Activated naive CD4-positive, alpha-beta T cell treated with anti-CD3 and anti-CD28 coated beads, Interleukin-2, amount 50 U/mL, for 24 hours (primary cell): ENCODE results near the gene STXBP3.

Experiments
- H3K27ac Mint-ChIP-seq: one replicate; pipeline ENCODE4 v1.8.0; 2021; ENCODE audit warnings: mild to moderate bottlenecking, mixed read lengths
- H3K27me3 Mint-ChIP-seq: one replicate; pipeline ENCODE4 v1.8.0; 2021; ENCODE audit warnings: mixed read lengths
- H3K36me3 Mint-ChIP-seq: one replicate; pipeline ENCODE4 v1.8.0; 2021; ENCODE audit warnings: mixed read lengths
- H3K4me1 Mint-ChIP-seq: one replicate; pipeline ENCODE4 v1.8.0; 2021; ENCODE audit warnings: mixed read lengths
- H3K4me3 Mint-ChIP-seq: one replicate; pipeline ENCODE4 v1.8.0; 2021; ENCODE audit warnings: mild to moderate bottlenecking, mixed read lengths
- H3K9me3 Mint-ChIP-seq: one replicate; pipeline ENCODE4 v1.8.0; 2021; ENCODE audit warnings: mixed read lengths

STXBP3 gene

DNA sequence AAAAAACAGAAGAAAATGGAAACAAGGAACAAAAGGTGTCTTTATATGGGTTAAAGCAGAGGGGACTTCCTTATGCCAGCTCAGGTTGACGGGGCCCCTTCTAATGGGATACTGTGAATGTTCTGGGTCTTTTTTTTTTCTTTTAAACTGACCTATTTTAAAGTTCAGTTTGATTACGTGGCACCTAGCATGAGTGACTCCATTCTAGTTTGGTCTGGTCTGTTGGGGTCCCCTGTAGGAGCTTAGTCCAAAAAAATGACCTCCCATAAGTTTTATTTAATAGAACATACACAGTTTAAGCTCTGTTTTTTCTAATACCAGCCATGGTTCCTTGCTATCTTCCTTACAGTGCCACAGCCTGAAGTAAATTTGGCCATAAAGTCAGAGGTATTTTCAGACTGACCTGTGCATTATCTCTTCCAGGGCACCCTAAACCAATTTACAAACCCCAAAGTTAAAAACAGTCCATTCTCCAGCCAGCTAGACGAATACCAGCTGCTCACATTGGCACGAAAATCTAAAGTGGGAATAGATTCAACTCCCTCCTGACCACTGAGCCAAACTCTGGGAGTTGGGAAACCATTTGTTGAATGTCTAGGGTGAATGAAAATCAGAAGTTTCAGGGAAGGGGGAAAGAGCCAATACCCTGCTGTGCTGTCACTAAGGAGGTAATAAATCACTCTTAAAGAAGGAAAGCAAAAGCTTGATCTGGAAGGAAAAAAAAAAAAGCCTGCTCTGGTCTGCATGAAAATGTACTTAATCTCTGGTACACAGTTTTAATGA lies 68.1 kb downstream of the STXBP3 start:
- Mint-ChIP-seq H3K4me1 (no peaks in the 10 kb centered on the region), H3K27me3 (no peaks in the 10 kb centered on the region), H3K36me3 (no peaks in the 10 kb centered on the region), H3K9me3 (no peaks in the 10 kb centered on the region), H3K4me3 (no peak overlapping the region), H3K27ac (no peak overlapping the region)

- H3K27me3 Mint-ChIP-seq = peaks cover 3% of the 10 kb centered on the region
- no peaks in the 10 kb centered on the region for H3K36me3 Mint-ChIP-seq
- no peaks in the 10 kb centered on the region for H3K9me3 Mint-ChIP-seq
- H3K4me3 Mint-ChIP-seq = no peak overlapping the region
- H3K27ac Mint-ChIP-seq = no peak overlapping the region
- no peaks in the 10 kb centered on the region for H3K4me1 Mint-ChIP-seq
Measured at GRCh38 chr1:108815566-108815965, 69.1 kb downstream of the STXBP3 start.

- H3K4me1 Mint-ChIP-seq = no peaks in the 10 kb centered on the region
- H3K27ac Mint-ChIP-seq = no peak overlapping the region
- H3K36me3 Mint-ChIP-seq = no peaks in the 10 kb centered on the region
- no peaks in the 10 kb centered on the region for H3K9me3 Mint-ChIP-seq
- H3K27me3 Mint-ChIP-seq = peaks cover 3% of the 10 kb centered on the region
- no peak overlapping the region for H3K4me3 Mint-ChIP-seq
Measured at GRCh38 chr1:108816049-108816893, 69.8 kb downstream of the STXBP3 start.

- Mint-ChIP-seq H3K4me3 (no peak overlapping the region), H3K4me1 (no peaks in the 10 kb centered on the region), H3K36me3 (no peaks in the 10 kb centered on the region), H3K27me3 (peaks cover 3% of the 10 kb centered on the region), H3K27ac (no peak overlapping the region), H3K9me3 (no peaks in the 10 kb centered on the region)
Measured at GRCh38 chr1:108817016-108817415, 70.5 kb downstream of the STXBP3 start.

- peaks cover 3% of the 10 kb centered on the region for H3K27me3 Mint-ChIP-seq
- no peaks in the 10 kb centered on the region for H3K4me1 Mint-ChIP-seq
- H3K9me3 Mint-ChIP-seq = no peaks in the 10 kb centered on the region
- no peak overlapping the region for H3K4me3 Mint-ChIP-seq
- H3K36me3 Mint-ChIP-seq = no peaks in the 10 kb centered on the region
- H3K27ac Mint-ChIP-seq = no peak overlapping the region
Measured at GRCh38 chr1:108817811-108818210, 71.3 kb downstream of the STXBP3 start.

DNA sequence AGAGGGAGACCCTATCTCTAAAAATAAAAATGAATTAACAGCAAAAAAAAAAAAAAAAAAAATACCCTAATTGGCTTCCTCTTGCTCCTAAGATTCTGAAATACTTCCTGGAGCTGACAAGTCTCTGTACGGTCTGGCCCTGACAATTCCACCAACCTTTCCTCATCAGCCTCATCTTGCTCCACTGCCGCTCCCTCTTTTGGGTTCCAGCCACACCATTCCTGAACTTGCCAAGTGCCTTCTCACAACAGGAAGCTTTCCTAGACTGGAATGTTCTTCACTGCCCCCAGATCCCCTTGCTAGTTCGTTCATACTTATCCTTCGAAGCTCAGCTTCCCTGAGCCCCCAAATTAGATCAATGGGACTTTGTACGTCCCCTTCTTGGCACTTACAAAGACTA lies 73.4 kb downstream of the STXBP3 start:
- peaks cover 3% of the 10 kb centered on the region for H3K27me3 Mint-ChIP-seq
- H3K36me3 Mint-ChIP-seq = no peaks in the 10 kb centered on the region
- H3K4me3 Mint-ChIP-seq = no peak overlapping the region
- H3K4me1 Mint-ChIP-seq = no peaks in the 10 kb centered on the region
- no peaks in the 10 kb centered on the region for H3K9me3 Mint-ChIP-seq
- no peak overlapping the region for H3K27ac Mint-ChIP-seq

- no peaks in the 10 kb centered on the region for H3K9me3 Mint-ChIP-seq
- H3K27me3 Mint-ChIP-seq = peaks cover 3% of the 10 kb centered on the region
- H3K4me3 Mint-ChIP-seq = no peak overlapping the region
- H3K27ac Mint-ChIP-seq = no peak overlapping the region
- H3K4me1 Mint-ChIP-seq = no peaks in the 10 kb centered on the region
- no peaks in the 10 kb centered on the region for H3K36me3 Mint-ChIP-seq
Measured at GRCh38 chr1:108823632-108824031, 77.2 kb downstream of the STXBP3 start.

GRCh38 chr1:108824051-108824450 lies 77.6 kb downstream of the STXBP3 start:
- no peak overlapping the region for H3K27ac Mint-ChIP-seq
- H3K4me1 Mint-ChIP-seq = no peaks in the 10 kb centered on the region
- H3K9me3 Mint-ChIP-seq = no peaks in the 10 kb centered on the region
- peaks cover 3% of the 10 kb centered on the region for H3K27me3 Mint-ChIP-seq
- no peaks in the 10 kb centered on the region for H3K36me3 Mint-ChIP-seq
- H3K4me3 Mint-ChIP-seq = no peak overlapping the region

DNA sequence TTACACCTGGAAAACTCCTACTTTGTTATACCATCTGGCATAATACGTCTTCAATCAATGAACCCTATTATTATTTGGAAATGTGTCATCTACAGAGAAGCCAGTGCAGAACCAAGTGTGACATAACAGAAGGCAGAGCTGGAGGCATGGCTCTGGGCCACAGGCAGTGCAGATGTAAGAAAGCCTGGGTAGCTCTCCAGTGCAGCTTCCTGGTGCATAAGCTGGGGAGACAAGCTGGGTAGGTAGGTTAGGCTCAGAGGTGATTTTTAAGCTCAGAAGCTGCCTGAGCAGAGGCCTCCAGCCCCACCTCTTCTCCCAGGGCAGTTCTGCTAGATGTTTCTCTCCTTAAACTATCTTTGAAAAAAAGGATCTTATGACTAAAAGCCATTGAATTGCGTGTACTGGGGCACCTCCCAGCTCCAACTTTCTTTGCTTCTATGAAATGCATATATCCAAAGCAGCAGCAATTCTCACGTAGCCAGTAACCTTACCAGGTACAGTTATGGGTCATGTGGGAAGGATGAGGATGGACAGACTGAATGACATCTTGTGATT lies 79.7 kb downstream of the STXBP3 start:
- no peaks in the 10 kb centered on the region for H3K9me3 Mint-ChIP-seq
- no peak overlapping the region for H3K27ac Mint-ChIP-seq
- H3K4me1 Mint-ChIP-seq = no peaks in the 10 kb centered on the region
- no peaks in the 10 kb centered on the region for H3K36me3 Mint-ChIP-seq
- H3K27me3 Mint-ChIP-seq = no peaks in the 10 kb centered on the region
- H3K4me3 Mint-ChIP-seq = no peak overlapping the region

DNA sequence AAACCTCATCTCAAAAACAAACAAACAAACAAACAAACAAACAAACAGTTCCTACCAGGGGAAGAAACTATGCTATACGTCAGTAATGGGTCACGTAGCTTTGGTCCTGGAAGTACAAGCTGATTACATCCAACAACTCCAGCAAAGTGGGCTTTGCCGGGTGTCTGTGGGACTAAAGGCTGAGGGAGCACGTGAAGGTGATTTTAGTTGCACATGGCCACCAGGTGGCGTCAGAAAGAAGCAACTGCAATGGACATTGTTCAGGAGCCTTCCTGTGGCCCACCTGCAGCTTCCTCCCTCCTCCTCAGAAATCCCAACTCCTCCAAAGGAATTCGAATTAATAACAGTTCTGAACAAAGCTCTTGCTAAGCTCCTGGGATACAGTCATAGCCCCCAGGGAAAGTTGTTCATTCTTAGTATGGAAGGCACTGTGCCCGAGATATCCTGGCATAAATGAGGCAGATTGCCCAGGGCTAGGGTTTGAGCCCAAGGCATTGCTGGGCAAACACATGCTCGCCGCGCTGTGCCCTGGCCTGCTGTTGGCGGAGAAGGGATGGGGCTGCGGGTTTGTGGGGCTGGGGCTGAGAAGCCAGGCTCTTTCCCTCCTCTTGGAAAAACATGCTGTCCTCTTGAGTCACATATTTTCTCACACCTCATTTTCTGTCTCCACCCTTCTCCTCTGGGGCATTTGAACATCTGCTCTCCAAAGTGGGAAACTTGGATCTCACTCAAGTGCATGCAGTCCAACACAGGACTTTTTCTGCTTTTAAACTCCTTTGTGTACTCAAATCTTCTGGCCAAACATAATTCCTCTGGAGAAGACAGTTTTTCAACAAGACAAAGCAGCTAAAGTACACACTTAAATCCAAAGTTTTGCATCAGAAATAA lies 81.8 kb downstream of the STXBP3 start:
- H3K27ac Mint-ChIP-seq = no peak overlapping the region
- H3K27me3 Mint-ChIP-seq = no peaks in the 10 kb centered on the region
- H3K9me3 Mint-ChIP-seq = no peaks in the 10 kb centered on the region
- H3K36me3 Mint-ChIP-seq = no peaks in the 10 kb centered on the region
- H3K4me3 Mint-ChIP-seq = no peak overlapping the region
- no peaks in the 10 kb centered on the region for H3K4me1 Mint-ChIP-seq

DNA sequence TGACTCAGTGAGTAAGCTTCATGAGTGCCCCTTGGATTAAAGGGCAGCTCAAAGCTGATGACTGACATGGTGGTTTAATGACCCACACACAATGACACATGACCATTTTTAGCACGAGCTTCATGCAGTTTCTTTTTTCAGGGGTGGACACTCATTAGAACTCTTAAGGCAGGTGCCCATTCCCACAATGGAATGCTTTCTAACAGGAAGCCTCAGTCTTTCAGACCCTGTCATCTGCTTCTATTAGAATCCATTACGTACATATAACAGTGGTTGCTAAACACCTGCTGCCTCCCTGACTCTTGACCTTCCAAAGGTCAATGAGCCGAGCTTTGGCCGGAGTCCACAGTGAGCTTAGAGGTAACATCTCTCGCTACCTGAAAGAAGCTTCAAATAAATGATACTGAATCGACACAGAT lies 83.0 kb downstream of the STXBP3 start:
- Mint-ChIP-seq H3K9me3 (no peaks in the 10 kb centered on the region), H3K4me1 (no peaks in the 10 kb centered on the region), H3K27ac (no peak overlapping the region), H3K4me3 (no peak overlapping the region), H3K36me3 (no peaks in the 10 kb centered on the region), H3K27me3 (no peaks in the 10 kb centered on the region)

DNA sequence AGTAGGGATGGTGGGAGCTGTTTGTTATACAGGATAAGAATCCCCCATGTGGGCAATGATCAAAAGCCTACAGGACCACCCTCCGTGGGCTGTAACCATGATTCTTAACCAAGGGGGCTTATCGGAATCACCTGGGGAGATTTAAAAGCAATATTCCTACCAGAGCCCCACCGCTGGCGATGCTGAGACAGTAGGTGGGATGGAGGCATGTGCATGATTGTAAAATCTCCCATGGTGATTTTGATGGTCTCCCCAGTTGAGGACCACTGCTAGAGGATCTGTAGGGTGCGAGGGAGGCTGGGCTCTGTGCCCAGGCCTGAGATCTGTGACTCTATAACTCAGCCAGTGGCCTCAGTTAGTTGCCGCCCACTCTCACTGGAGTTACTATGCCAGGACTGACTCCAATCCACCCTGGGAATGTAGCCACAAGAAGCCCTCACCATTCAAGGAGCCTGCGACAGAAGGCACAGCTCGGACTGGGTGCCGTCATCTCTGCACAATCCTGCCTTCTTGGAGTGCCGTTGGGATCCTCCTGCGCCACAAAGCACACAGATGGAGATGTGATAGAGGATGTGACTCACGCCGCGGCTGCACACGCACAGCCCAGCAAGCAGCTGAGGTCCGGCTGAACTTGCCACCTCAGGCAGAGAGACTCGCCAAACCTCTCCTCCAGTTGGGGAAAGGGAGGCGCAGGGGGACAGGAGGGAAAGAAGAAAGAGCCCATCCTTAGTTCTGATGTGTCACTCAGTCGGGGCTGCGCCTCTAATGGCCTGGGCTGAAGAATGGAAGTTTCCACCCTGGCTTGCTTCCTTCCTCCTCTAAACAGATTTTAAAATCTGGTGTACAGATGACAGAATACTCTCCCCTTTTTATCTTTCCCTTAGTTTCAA lies 83.9 kb downstream of the STXBP3 start:
- H3K4me3 Mint-ChIP-seq = no peak overlapping the region
- no peaks in the 10 kb centered on the region for H3K4me1 Mint-ChIP-seq
- no peaks in the 10 kb centered on the region for H3K36me3 Mint-ChIP-seq
- no peaks in the 10 kb centered on the region for H3K27me3 Mint-ChIP-seq
- no peaks in the 10 kb centered on the region for H3K9me3 Mint-ChIP-seq
- no peak overlapping the region for H3K27ac Mint-ChIP-seq

DNA sequence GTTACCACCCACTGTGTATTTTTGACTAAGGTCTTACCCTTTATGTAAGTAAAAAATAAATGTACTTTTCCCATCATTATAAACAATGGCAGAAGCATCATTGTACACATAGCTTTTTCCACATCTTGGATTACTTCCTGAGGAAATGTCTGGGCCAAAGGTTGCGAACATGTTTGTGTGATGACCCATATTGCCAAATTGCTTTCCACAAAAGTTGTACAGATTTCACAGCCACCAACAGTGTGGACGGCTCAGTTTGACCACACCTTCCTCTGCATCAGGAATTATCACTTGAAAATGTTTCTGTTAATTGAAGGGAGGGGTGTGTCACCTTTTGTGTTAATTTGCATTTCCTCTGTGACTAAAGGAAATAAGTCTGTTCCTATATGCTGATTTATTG lies 84.8 kb downstream of the STXBP3 start:
- Mint-ChIP-seq H3K27ac (no peak overlapping the region), H3K27me3 (no peaks in the 10 kb centered on the region), H3K4me3 (no peak overlapping the region), H3K9me3 (no peaks in the 10 kb centered on the region), H3K4me1 (no peaks in the 10 kb centered on the region), H3K36me3 (no peaks in the 10 kb centered on the region)

- Mint-ChIP-seq H3K27me3 (no peaks in the 10 kb centered on the region), H3K9me3 (no peaks in the 10 kb centered on the region), H3K4me3 (no peak overlapping the region)
Measured at GRCh38 chr1:108832929-108833328, 86.5 kb downstream of the STXBP3 start.

More at GRCh38 chr1:108832929-108833328, 86.5 kb downstream of the STXBP3 start:
- Mint-ChIP-seq H3K27ac (no peak overlapping the region), H3K4me1 (no peaks in the 10 kb centered on the region), H3K36me3 (no peaks in the 10 kb centered on the region)
